ENCODE data around the gene CCDC191.

The CCDC191 gene

DNA sequence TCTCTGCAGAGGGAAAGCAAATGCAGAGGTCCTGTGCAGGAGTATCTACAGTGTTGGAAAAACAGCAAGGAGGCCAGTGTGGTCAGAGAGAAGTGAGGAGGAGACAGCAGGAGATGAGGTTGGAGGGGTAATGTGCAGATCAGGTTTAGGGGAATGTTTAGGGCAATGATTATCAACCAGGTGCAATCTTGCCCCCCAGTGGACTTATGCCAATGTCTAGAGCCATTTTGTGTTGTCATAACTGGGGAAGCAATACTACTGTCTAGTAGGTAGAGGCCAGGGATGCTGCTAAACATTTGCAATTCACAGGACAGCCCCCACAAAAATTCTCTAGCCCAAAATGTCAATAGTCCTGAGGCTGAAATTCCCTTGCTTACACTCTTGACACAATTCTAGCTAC lies 13.1 kb downstream of the CCDC191 start:
- TF ChIP-seq, protein P1, sequence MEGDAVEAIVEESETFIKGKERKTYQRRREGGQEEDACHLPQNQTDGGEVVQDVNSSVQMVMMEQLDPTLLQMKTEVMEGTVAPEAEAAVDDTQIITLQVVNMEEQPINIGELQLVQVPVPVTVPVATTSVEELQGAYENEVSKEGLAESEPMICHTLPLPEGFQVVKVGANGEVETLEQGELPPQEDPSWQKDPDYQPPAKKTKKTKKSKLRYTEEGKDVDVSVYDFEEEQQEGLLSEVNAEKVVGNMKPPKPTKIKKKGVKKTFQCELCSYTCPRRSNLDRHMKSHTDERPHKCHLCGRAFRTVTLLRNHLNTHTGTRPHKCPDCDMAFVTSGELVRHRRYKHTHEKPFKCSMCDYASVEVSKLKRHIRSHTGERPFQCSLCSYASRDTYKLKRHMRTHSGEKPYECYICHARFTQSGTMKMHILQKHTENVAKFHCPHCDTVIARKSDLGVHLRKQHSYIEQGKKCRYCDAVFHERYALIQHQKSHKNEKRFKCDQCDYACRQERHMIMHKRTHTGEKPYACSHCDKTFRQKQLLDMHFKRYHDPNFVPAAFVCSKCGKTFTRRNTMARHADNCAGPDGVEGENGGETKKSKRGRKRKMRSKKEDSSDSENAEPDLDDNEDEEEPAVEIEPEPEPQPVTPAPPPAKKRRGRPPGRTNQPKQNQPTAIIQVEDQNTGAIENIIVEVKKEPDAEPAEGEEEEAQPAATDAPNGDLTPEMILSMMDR (IDR thresholded peaks at IDR 0.05; ENCODE audit: control extremely low read depth, extremely low read depth, low read depth, missing control alignments), result no peak
- DNase-seq (ENCODE audit: extremely low spot score), result no peak
- ChIA-PET POLR2A (no interaction called here), CTCF (interaction anchor here (2.1 kb wide), 1 partner anchor 12 kb away, joined by 6 read pairs; the partner anchor contains the start of genes CCDC191 and QTRT2)

DNA sequence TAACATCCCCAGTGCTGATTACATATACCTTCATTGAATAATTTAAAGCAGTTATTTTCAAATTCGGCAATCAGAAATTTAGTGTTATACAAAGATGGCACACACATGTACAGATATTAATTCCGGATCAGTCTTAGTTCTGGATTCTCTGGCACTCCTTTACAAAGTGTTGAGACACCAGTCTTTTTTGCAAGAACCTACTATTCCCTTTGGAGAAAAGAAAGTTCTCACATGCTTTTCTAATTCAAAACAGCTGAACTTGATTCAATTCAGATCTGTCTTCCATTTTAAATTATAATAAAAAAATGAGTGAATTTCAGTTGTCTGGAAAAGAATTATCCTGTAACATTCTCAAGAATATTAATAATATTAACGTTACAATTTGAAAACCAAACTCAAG lies 20.4 kb downstream of the CCDC191 start:
- ChIA-PET CTCF (no interaction called here), POLR2A (no interaction called here)
- TF ChIP-seq, protein P1 (IDR thresholded peaks at IDR 0.05; ENCODE audit: control extremely low read depth, extremely low read depth, low read depth, missing control alignments), result no peak
- no peak for DNase-seq (ENCODE audit: extremely low spot score)

DNA sequence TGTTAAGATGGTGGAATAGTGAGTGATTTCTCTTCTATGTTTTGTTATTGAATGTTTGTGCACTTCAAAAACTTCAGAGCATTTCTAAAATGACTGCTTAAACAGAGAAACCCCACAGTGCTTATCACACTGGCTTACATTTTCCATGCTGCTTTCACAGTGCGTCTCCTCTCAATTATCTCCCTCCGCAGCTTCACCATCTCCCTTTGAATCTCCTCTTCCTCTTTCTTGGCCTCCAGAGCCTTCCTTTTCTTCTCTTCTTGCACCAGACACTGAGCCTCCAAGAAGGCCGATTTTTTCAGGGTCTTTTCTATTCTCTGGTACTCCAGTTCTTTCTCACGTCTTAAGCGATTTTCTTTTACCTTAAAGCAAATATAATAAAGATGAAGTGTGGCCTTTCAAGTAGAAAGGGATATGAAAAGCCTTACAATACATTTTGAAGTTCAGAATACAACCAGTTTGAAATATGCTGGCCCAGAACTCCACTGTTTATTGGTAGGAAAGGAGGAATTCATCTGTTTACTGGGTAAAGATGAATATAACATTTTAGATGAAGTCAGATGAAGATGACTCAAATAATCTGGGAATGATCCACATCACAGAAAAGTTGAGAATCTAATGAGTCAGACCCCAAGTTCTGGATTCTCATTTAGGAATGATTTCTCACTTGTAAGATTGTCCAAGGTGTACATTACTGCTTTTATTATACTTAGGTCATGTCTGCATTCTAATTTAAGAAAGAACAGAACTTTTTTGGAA lies 21.4 kb downstream of the CCDC191 start:
- DNase-seq (ENCODE audit: extremely low spot score), result no peak
- ChIA-PET POLR2A (no interaction called here), CTCF (interaction anchor here (1.6 kb wide), 1 partner anchor 13 kb away, joined by 3 read pairs; no protein-coding TSS in a partner anchor)
- TF ChIP-seq, protein P1 (IDR thresholded peaks at IDR 0.05; ENCODE audit: control extremely low read depth, extremely low read depth, low read depth, missing control alignments), result no peak

DNA sequence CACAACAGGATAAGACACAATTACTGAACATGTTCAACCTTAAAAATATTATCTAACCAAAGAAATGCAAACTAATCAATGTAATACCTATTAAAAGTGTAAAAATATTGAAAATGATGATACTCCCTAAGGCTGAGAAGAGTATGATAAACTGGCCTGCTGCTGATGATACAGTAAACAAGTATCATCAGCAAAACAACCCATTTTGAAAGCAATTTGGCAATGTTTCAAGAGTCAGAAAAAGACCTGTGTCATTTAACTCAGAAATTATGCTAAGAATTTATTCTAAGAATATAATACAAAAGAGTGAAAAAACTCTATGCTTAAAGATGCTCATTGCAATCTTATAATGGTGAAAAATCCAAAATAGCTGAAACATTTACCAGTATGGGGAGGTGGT lies 22.1 kb downstream of the CCDC191 start:
- POLR2A ChIA-PET, result no interaction called here
- no peak for DNase-seq (ENCODE audit: extremely low spot score)
- CTCF ChIA-PET, result interaction anchor here (1.6 kb wide), 1 partner anchor 12 kb away, joined by 3 read pairs; no protein-coding TSS in a partner anchor
- TF ChIP-seq, protein P1 (IDR thresholded peaks at IDR 0.05; ENCODE audit: control extremely low read depth, extremely low read depth, low read depth, missing control alignments), result no peak

DNA sequence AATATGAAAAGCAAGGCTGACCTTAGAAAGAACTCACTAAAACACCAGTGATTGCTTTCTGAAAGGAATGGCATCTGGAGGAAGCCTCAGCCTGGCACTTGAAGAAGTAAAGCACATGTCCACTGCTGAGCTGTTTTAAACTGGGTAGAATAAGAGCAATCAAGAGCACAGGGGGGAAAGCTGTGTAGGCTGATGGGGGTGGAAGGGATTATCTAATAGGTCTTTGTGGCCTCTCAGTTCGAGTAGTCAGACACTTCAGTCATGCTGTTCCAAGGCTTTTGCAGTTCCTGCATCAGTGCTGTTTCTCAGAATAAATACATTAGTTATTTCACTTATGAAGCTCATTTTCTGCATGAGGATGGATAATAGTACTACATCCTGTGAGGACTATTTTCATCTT lies 22.6 kb downstream of the CCDC191 start:
- CTCF ChIA-PET, result interaction anchor here (1.6 kb wide), 1 partner anchor 12 kb away, joined by 3 read pairs; no protein-coding TSS in a partner anchor
- no peak for DNase-seq (ENCODE audit: extremely low spot score)
- POLR2A ChIA-PET, result no interaction called here
- TF ChIP-seq, protein P1 (IDR thresholded peaks at IDR 0.05; ENCODE audit: control extremely low read depth, extremely low read depth, low read depth, missing control alignments), result no peak

DNA sequence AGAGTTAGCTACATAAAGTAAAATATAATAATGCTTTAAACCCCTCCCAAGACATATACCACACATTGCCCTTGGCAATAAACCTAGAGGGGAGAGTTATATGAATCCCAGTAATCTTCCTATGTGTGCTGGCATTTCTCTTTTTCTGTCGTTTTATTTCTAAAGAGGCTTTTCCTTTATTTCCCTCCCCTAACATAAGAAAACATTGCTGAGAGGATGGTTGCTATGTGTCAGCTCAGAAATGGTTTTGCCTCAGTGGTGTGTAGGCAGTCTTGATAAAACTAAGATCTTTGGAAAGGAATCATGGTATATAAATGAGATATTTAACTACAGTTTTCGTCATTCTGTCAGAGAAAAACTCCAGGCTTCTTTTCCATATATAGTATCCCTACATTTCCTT lies 30.0 kb downstream of the CCDC191 start:
- CTCF ChIA-PET, result interaction anchor here (1.0 to 1.3 kb wide), 2 partner anchors 19 to 21 kb away, joined by 3 read pairs; no protein-coding TSS in a partner anchor
- POLR2A ChIA-PET, result no interaction called here
- TF ChIP-seq, protein P1 (IDR thresholded peaks at IDR 0.05; ENCODE audit: control extremely low read depth, extremely low read depth, low read depth, missing control alignments), result no peak

More for the DNA sequence above, 30.0 kb downstream of the CCDC191 start:
- no peak for DNase-seq (ENCODE audit: extremely low spot score)

Measured in GM10248 (cell line).